Mesangial cell (primary cell): Measurements from ENCODE around the gene CPHXL2. TPM values are rescaled to one million over a fixed set of nuclear protein-coding genes. Genes with fewer than 3 reads are reported as not detected.

ENCODE experiments used
- total RNA-seq: library from RNA; depleted of rRNA; stranded (reverse); fragments of >200 nt; gene quantifications from 2 replicates; pipeline ENCODE4 v1.2.3, GENCODE V29; 2015

Gene CPHXL2
- not detected in 2 replicates for total RNA-seq

GRCh38 chr16:75676909-75677308 lies at the start of gene CPHXL2:
CPHXL2 (minus strand) TSS chr16:75677009; CDS start chr16:75676999, 10 bp downstream.

GRCh38 chr16:75726390-75726789 lies 49.6 kb upstream of the CPHXL2 start, which contains the start of gene CPHXL:
CPHXL (minus strand) TSS chr16:75726490; CDS start chr16:75726442, 48 bp downstream.

GRCh38 chr16:75701361-75701760 lies 24.6 kb upstream of the CPHXL2 start, which contains the start of gene DUXB:
DUXB (minus strand) TSS chr16:75701461; CDS start chr16:75701418, 43 bp downstream.

GRCh38 chr16:75647492-75648264 lies 29.1 kb downstream of the CPHXL2 start, which contains the start of the genes KARS1 and TERF2IP:
KARS1 (minus strand) TSS chr16:75647665; CDS start chr16:75647639, 26 bp downstream.
TERF2IP (plus strand) TSS chr16:75647773; CDS start chr16:75647883, 110 bp downstream.

GRCh38 chr16:75622761-75623605 lies 53.8 kb downstream of the CPHXL2 start, which contains the start of gene ADAT1:
ADAT1 (minus strand) TSS chr16:75623281; CDS start chr16:75620799, 2,482 bp downstream.

Other genes starting within 250 kb of the CPHXL2 start
- 15.0 and 16.3 TPM in 2 replicates for gene CFDP1, start 243.5 kb downstream of the CPHXL2 start, total RNA-seq
- gene TMEM170A, start 212.3 kb downstream of the CPHXL2 start, total RNA-seq: 8.6 and 11.7 TPM in 2 replicates
- gene CHST6, start 181.6 kb downstream of the CPHXL2 start, total RNA-seq: 0.89 and 2.8 TPM in 2 replicates
- gene CHST5, start 140.9 kb downstream of the CPHXL2 start, total RNA-seq: not detected in 2 replicates
- gene TMEM231, start 120.8 kb downstream of the CPHXL2 start, total RNA-seq: 14.0 and 24.0 TPM in 2 replicates
- 30.6 and 32.6 TPM in 2 replicates for gene GABARAPL2, start 110.6 kb downstream of the CPHXL2 start, total RNA-seq
- 35.9 and 55.6 TPM in 2 replicates for gene ADAT1, start 53.7 kb downstream of the CPHXL2 start, total RNA-seq
- 110 and 161 TPM in 2 replicates for gene KARS1, start 29.3 kb downstream of the CPHXL2 start, total RNA-seq
- 21.8 and 38.3 TPM in 2 replicates for gene TERF2IP, start 29.2 kb downstream of the CPHXL2 start, total RNA-seq
- gene DUXB, start 24.5 kb upstream of the CPHXL2 start, total RNA-seq: not detected in 2 replicates
- not detected in 2 replicates for gene CPHXL, start 49.5 kb upstream of the CPHXL2 start, total RNA-seq